ENCODE results near the gene TRABD2B. TPM values are rescaled to one million over a fixed set of nuclear protein-coding genes. Genes with fewer than 3 reads are reported as not detected.

Gene TRABD2B
- polyA plus RNA-seq, 2 donors = 0.24 to 0.34 TPM

GRCh38 chr1:47823040-47823808, 174.0 kb downstream of the TRABD2B start:
- Histone ChIP-seq H3K27me3 (ENCODE audit: control insufficient read depth in 1 of 2, insufficient read depth in 2 of 2, low read length in 2 of 2) (no peaks in the 10 kb centered on the region), H3K4me1 (ENCODE audit: control insufficient read depth in 2 of 2, insufficient read depth in 2 of 2, low read length in 1 of 2) (peaks cover 0 to 5% of the 10 kb centered on the region in 2 donors), H3K4me3 (ENCODE audit: low read depth in 1 of 2, low read length in 2 of 2) (no peak overlapping the region), H3K36me3 (ENCODE audit: control insufficient read depth in 2 of 2, insufficient read depth in 2 of 2, low read length in 1 of 2) (no peaks in the 10 kb centered on the region), H3K9me3 (ENCODE audit: control insufficient read depth in 2 of 2, insufficient read depth in 1 of 2, low read depth in 1 of 2, low read length in 1 of 2) (no peaks in the 10 kb centered on the region), H3K27ac (ENCODE audit: low read depth in 2 of 2, low read length in 1 of 2) (no peak overlapping the region)
- 49 to 64% methylated on average over 9 of the region's 9 CpGs for WGBS, 2 donors

- H3K27me3 ChIP-seq (ENCODE audit: control insufficient read depth in 1 of 2, insufficient read depth in 2 of 2, low read length in 2 of 2) = no peaks in the 10 kb centered on the region
- H3K9me3 ChIP-seq (ENCODE audit: control insufficient read depth in 2 of 2, insufficient read depth in 1 of 2, low read depth in 1 of 2, low read length in 1 of 2) = no peaks in the 10 kb centered on the region
- no peaks in the 10 kb centered on the region for H3K36me3 ChIP-seq (ENCODE audit: control insufficient read depth in 2 of 2, insufficient read depth in 2 of 2, low read length in 1 of 2)
- 41 to 55% methylated on average over 5 of the region's 5 CpGs for WGBS, 2 donors
- H3K4me1 ChIP-seq (ENCODE audit: control insufficient read depth in 2 of 2, insufficient read depth in 2 of 2, low read length in 1 of 2) = peaks cover 0 to 2% of the 10 kb centered on the region in 2 donors
- no peak overlapping the region for H3K27ac ChIP-seq (ENCODE audit: low read depth in 2 of 2, low read length in 1 of 2)
- no peak overlapping the region for H3K4me3 ChIP-seq (ENCODE audit: low read depth in 1 of 2, low read length in 2 of 2)
These were observed 175.4 kb downstream of the TRABD2B start for GRCh38 chr1:47821760-47822159.

GRCh38 chr1:47819574-47819888, 177.7 kb downstream of the TRABD2B start:
- no peaks in the 10 kb centered on the region for H3K36me3 ChIP-seq (ENCODE audit: control insufficient read depth in 2 of 2, insufficient read depth in 2 of 2, low read length in 1 of 2)
- H3K27ac ChIP-seq (ENCODE audit: low read depth in 2 of 2, low read length in 1 of 2) = no peak overlapping the region
- no peaks in the 10 kb centered on the region for H3K27me3 ChIP-seq (ENCODE audit: control insufficient read depth in 1 of 2, insufficient read depth in 2 of 2, low read length in 2 of 2)
- H3K4me1 ChIP-seq (ENCODE audit: control insufficient read depth in 2 of 2, insufficient read depth in 2 of 2, low read length in 1 of 2) = no peaks in the 10 kb centered on the region
- H3K4me3 ChIP-seq (ENCODE audit: low read depth in 1 of 2, low read length in 2 of 2) = no peak overlapping the region
- WGBS, 2 donors = 82 to 85% methylated on average over 9 of the region's 9 CpGs
- no peaks in the 10 kb centered on the region for H3K9me3 ChIP-seq (ENCODE audit: control insufficient read depth in 2 of 2, insufficient read depth in 1 of 2, low read depth in 1 of 2, low read length in 1 of 2)

- no peaks in the 10 kb centered on the region for H3K27me3 ChIP-seq (ENCODE audit: control insufficient read depth in 1 of 2, insufficient read depth in 2 of 2, low read length in 2 of 2)
- no peak overlapping the region for H3K27ac ChIP-seq (ENCODE audit: low read depth in 2 of 2, low read length in 1 of 2)
- no peaks in the 10 kb centered on the region for H3K4me1 ChIP-seq (ENCODE audit: control insufficient read depth in 2 of 2, insufficient read depth in 2 of 2, low read length in 1 of 2)
- H3K9me3 ChIP-seq (ENCODE audit: control insufficient read depth in 2 of 2, insufficient read depth in 1 of 2, low read depth in 1 of 2, low read length in 1 of 2) = no peaks in the 10 kb centered on the region
- H3K4me3 ChIP-seq (ENCODE audit: low read depth in 1 of 2, low read length in 2 of 2) = no peak overlapping the region
- no peaks in the 10 kb centered on the region for H3K36me3 ChIP-seq (ENCODE audit: control insufficient read depth in 2 of 2, insufficient read depth in 2 of 2, low read length in 1 of 2)
- 87 to 91% methylated on average over 20 of the region's 20 CpGs for WGBS, 2 donors
These were observed 178.3 kb downstream of the TRABD2B start for GRCh38 chr1:47818682-47819573.

GRCh38 chr1:47817861-47818260, 179.3 kb downstream of the TRABD2B start:
- no peak overlapping the region for H3K27ac ChIP-seq (ENCODE audit: low read depth in 2 of 2, low read length in 1 of 2)
- no peak overlapping the region for H3K4me3 ChIP-seq (ENCODE audit: low read depth in 1 of 2, low read length in 2 of 2)
- H3K27me3 ChIP-seq (ENCODE audit: control insufficient read depth in 1 of 2, insufficient read depth in 2 of 2, low read length in 2 of 2) = no peaks in the 10 kb centered on the region
- no peaks in the 10 kb centered on the region for H3K36me3 ChIP-seq (ENCODE audit: control insufficient read depth in 2 of 2, insufficient read depth in 2 of 2, low read length in 1 of 2)
- H3K4me1 ChIP-seq (ENCODE audit: control insufficient read depth in 2 of 2, insufficient read depth in 2 of 2, low read length in 1 of 2) = no peaks in the 10 kb centered on the region
- WGBS, 2 donors = 84 to 93% methylated on average over 15 of the region's 15 CpGs
- no peaks in the 10 kb centered on the region for H3K9me3 ChIP-seq (ENCODE audit: control insufficient read depth in 2 of 2, insufficient read depth in 1 of 2, low read depth in 1 of 2, low read length in 1 of 2)

- Histone ChIP-seq H3K4me1 (ENCODE audit: control insufficient read depth in 2 of 2, insufficient read depth in 2 of 2, low read length in 1 of 2) (no peaks in the 10 kb centered on the region), H3K9me3 (ENCODE audit: control insufficient read depth in 2 of 2, insufficient read depth in 1 of 2, low read depth in 1 of 2, low read length in 1 of 2) (no peaks in the 10 kb centered on the region), H3K27ac (ENCODE audit: low read depth in 2 of 2, low read length in 1 of 2) (no peak overlapping the region), H3K4me3 (ENCODE audit: low read depth in 1 of 2, low read length in 2 of 2) (no peak overlapping the region), H3K27me3 (ENCODE audit: control insufficient read depth in 1 of 2, insufficient read depth in 2 of 2, low read length in 2 of 2) (no peaks in the 10 kb centered on the region), H3K36me3 (ENCODE audit: control insufficient read depth in 2 of 2, insufficient read depth in 2 of 2, low read length in 1 of 2) (no peaks in the 10 kb centered on the region)
- WGBS, 2 donors = 86 to 91% methylated on average over 5 of the region's 5 CpGs
These were observed 180.7 kb downstream of the TRABD2B start for GRCh38 chr1:47816325-47817071.

GRCh38 chr1:47814612-47815395, 182.4 kb downstream of the TRABD2B start:
- Histone ChIP-seq H3K36me3 (ENCODE audit: control insufficient read depth in 2 of 2, insufficient read depth in 2 of 2, low read length in 1 of 2) (no peaks in the 10 kb centered on the region), H3K4me1 (ENCODE audit: control insufficient read depth in 2 of 2, insufficient read depth in 2 of 2, low read length in 1 of 2) (no peaks in the 10 kb centered on the region), H3K27me3 (ENCODE audit: control insufficient read depth in 1 of 2, insufficient read depth in 2 of 2, low read length in 2 of 2) (no peaks in the 10 kb centered on the region), H3K27ac (ENCODE audit: low read depth in 2 of 2, low read length in 1 of 2) (no peak overlapping the region), H3K4me3 (ENCODE audit: low read depth in 1 of 2, low read length in 2 of 2) (no peak overlapping the region), H3K9me3 (ENCODE audit: control insufficient read depth in 2 of 2, insufficient read depth in 1 of 2, low read depth in 1 of 2, low read length in 1 of 2) (no peaks in the 10 kb centered on the region)
- WGBS, 2 donors = 67 to 70% methylated on average over 12 of the region's 12 CpGs

GRCh38 chr1:47813970-47814369, 183.2 kb downstream of the TRABD2B start:
- Histone ChIP-seq H3K27ac (ENCODE audit: low read depth in 2 of 2, low read length in 1 of 2) (no peak overlapping the region), H3K36me3 (ENCODE audit: control insufficient read depth in 2 of 2, insufficient read depth in 2 of 2, low read length in 1 of 2) (no peaks in the 10 kb centered on the region), H3K27me3 (ENCODE audit: control insufficient read depth in 1 of 2, insufficient read depth in 2 of 2, low read length in 2 of 2) (no peaks in the 10 kb centered on the region), H3K4me3 (ENCODE audit: low read depth in 1 of 2, low read length in 2 of 2) (no peak overlapping the region), H3K9me3 (ENCODE audit: control insufficient read depth in 2 of 2, insufficient read depth in 1 of 2, low read depth in 1 of 2, low read length in 1 of 2) (no peaks in the 10 kb centered on the region), H3K4me1 (ENCODE audit: control insufficient read depth in 2 of 2, insufficient read depth in 2 of 2, low read length in 1 of 2) (no peaks in the 10 kb centered on the region)
- WGBS, 2 donors = 80 to 84% methylated on average over 5 of the region's 5 CpGs
